HEK293 (cell line): ENCODE data around the gene CAPN10.

Experiments used
- ATF2 ChIP-seq: fragments of 450-650 bp; formaldehyde crosslinking; IDR thresholded peaks from 2 replicates; pipeline ENCODE4 v1.5.1; 2016; ENCODE audit warnings: missing biosample characterization, missing genetic modification characterization, low read depth
- EGR2 ChIP-seq: fragments of 450-650 bp; formaldehyde crosslinking; IDR thresholded peaks from 2 replicates; pipeline ENCODE4 v1.5.1; 2016; ENCODE audit warnings: low read depth, missing biosample characterization, missing genetic modification characterization
- GLIS2 ChIP-seq: fragments of 450-650 bp; formaldehyde crosslinking; IDR thresholded peaks from 2 replicates; pipeline ENCODE4 v1.5.1; 2016; ENCODE audit warnings: missing biosample characterization, missing genetic modification characterization
- KLF1 ChIP-seq: fragments of 450-650 bp; formaldehyde crosslinking; IDR thresholded peaks from 2 replicates; pipeline ENCODE4 v1.5.1; 2016; ENCODE audit warnings: missing biosample characterization, missing genetic modification characterization
- MEIS1 ChIP-seq: sonication (generic); formaldehyde crosslinking; IDR thresholded peaks from 2 replicates; pipeline ENCODE4 v1.8.1; 2022; ENCODE audit warnings: missing genetic modification reagents, mild to moderate bottlenecking, borderline replicate concordance
- REST ChIP-seq: fragments of 450-650 bp; formaldehyde crosslinking; IDR thresholded peaks from 2 replicates; pipeline ENCODE4 v1.5.1; 2016; ENCODE audit warnings: missing biosample characterization, missing genetic modification characterization
- ZBTB17 ChIP-seq: fragments of 450-650 bp; formaldehyde crosslinking; IDR thresholded peaks from 2 replicates; pipeline ENCODE4 v1.5.1; 2016; ENCODE audit warnings: missing biosample characterization, missing genetic modification characterization
- ZNF707 ChIP-seq: fragments of 450-650 bp; formaldehyde crosslinking; IDR thresholded peaks from 2 replicates; pipeline ENCODE4 v1.5.1; 2016; ENCODE audit warnings: missing biosample characterization, missing genetic modification characterization
- ZNF747 ChIP-seq: fragments of 450-650 bp; formaldehyde crosslinking; IDR thresholded peaks from 2 replicates; pipeline ENCODE4 v1.5.1; 2016; ENCODE audit warnings: missing biosample characterization, missing genetic modification characterization
- ZXDB ChIP-seq: fragments of 450-650 bp; formaldehyde crosslinking; IDR thresholded peaks from 2 replicates; pipeline ENCODE4 v1.5.1; 2016; ENCODE audit warnings: missing biosample characterization, missing genetic modification characterization
- TF ChIP-seq, protein P1 (sequence below): fragments of 450-650 bp; formaldehyde crosslinking; IDR thresholded peaks from 2 replicates; pipeline ENCODE4 v1.5.1; 2016; ENCODE audit warnings: missing biosample characterization, missing genetic modification characterization

DNA sequence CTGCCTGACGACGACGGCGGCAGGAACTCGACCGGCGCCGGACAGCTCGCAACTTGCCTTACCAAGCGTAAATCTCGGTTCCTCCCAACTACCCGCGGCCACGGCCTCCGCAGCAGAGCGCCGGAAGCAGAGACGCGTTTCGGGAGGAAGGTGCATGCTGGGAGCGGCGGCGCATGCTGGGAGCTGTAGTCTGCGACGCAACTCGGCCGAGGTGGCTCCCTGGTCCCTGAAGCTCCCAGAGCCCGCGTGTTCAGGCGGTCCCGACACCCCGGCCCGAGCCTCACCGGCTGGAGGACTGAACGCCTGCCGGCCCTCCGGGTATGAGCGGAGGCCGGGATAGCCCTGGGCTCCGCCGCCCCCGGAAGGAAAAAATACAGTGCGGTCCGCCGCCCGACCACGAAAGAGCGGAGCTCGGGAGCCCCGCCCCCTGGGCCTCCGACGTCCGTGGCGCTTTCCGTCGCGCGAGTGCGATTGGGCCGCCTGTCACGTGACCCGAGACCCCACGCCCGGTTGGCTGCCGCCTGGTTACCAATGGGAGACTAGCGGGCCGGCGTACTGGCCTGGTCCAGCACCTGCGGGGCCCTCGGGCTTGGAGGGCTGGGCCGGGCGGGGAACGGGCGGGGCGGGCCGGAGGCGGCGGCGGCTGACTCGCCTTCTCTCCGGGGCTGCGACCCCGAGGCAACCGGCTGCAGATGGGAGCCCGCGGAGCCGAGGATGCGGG, at the start of gene CAPN10:
- TF ChIP-seq, protein P1, sequence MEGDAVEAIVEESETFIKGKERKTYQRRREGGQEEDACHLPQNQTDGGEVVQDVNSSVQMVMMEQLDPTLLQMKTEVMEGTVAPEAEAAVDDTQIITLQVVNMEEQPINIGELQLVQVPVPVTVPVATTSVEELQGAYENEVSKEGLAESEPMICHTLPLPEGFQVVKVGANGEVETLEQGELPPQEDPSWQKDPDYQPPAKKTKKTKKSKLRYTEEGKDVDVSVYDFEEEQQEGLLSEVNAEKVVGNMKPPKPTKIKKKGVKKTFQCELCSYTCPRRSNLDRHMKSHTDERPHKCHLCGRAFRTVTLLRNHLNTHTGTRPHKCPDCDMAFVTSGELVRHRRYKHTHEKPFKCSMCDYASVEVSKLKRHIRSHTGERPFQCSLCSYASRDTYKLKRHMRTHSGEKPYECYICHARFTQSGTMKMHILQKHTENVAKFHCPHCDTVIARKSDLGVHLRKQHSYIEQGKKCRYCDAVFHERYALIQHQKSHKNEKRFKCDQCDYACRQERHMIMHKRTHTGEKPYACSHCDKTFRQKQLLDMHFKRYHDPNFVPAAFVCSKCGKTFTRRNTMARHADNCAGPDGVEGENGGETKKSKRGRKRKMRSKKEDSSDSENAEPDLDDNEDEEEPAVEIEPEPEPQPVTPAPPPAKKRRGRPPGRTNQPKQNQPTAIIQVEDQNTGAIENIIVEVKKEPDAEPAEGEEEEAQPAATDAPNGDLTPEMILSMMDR (tag by site-specific recombination): peak; percentile 14; the same call in 1 of the 2 replicates
- TF ChIP-seq ZNF707: no peak
- 0 out of 2 replicates have a peak, but pooled peaks have one; percentile 5 for TF ChIP-seq EGR2 (tag by site-specific recombination)
- TF ChIP-seq ZNF747 (tag by site-specific recombination): no peak
- no peak for TF ChIP-seq MEIS1 (CRISPR knock-in tag)
- TF ChIP-seq ATF2: no peak
- TF ChIP-seq ZBTB17: peak; percentile 66
- no peak for TF ChIP-seq KLF1 (tag by site-specific recombination)
- peak; percentile 84 for TF ChIP-seq ZXDB (tag by site-specific recombination)
- TF ChIP-seq REST (tag by site-specific recombination): no peak
- no peak for TF ChIP-seq GLIS2 (tag by site-specific recombination)
